ENCODE measurements around the gene SUV39H1. TPM values are rescaled to one million over a fixed set of nuclear protein-coding genes. Genes with fewer than 3 reads are reported as not detected.
A peak's percentile ranks its signal among the peaks of the same experiment; 100 is the strongest.
"Not testable (repeated sequence)": the region's sequence is repeated elsewhere in the genome, so short reads cannot be mapped to it uniquely, and the experiment has no call there.

SUV39H1 gene
- total and polyA plus RNA-seq, 2 experiments from 2014 or later, result 6.9 to 8.1 TPM

GRCh38 chrX:48664156-48664555 lies 32.4 kb upstream of the SUV39H1 start:
- no peaks in the 10 kb centered on the region for H3K4me1 ChIP-seq (ENCODE audit: low read depth)
- H3K27ac ChIP-seq, result no peak overlapping the region
- no peaks in the 10 kb centered on the region for H3K27me3 ChIP-seq
- no peak overlapping the region for H3K4me3 ChIP-seq
- H3K36me3 ChIP-seq, result no peaks in the 10 kb centered on the region
- DNase-seq (ENCODE audit: low read depth in 1 of 2, low spot score in 1 of 2), result no peak
- no peaks in the 10 kb centered on the region for H3K9me3 ChIP-seq (ENCODE audit: low read depth)
- no peak for TF ChIP-seq CTCF (IDR thresholded peaks at IDR 0.05; ENCODE audit: low read depth, low read length)

- no peak for TF ChIP-seq CTCF (IDR thresholded peaks at IDR 0.05; ENCODE audit: low read depth, low read length)
- DNase-seq (ENCODE audit: low read depth in 1 of 2, low spot score in 1 of 2), result peak in 1 of 2 donors; percentile 21
- no peaks in the 10 kb centered on the region for H3K27me3 ChIP-seq
- H3K4me1 ChIP-seq (ENCODE audit: low read depth), result no peaks in the 10 kb centered on the region
- H3K36me3 ChIP-seq, result no peaks in the 10 kb centered on the region
- no peak overlapping the region for H3K27ac ChIP-seq
- H3K9me3 ChIP-seq (ENCODE audit: low read depth), result no peaks in the 10 kb centered on the region
- no peak overlapping the region for H3K4me3 ChIP-seq
Measured at GRCh38 chrX:48665991-48666390, 30.5 kb upstream of the SUV39H1 start.

- Histone ChIP-seq H3K27me3 (no peaks in the 10 kb centered on the region), H3K9me3 (ENCODE audit: low read depth) (no peaks in the 10 kb centered on the region), H3K4me3 (no peak overlapping the region)
Measured at GRCh38 chrX:48666649-48667048, 29.9 kb upstream of the SUV39H1 start.

GRCh38 chrX:48667509-48667908 lies 29.0 kb upstream of the SUV39H1 start:
- Histone ChIP-seq H3K27ac (no peak overlapping the region), H3K4me1 (ENCODE audit: low read depth) (no peaks in the 10 kb centered on the region), H3K9me3 (ENCODE audit: low read depth) (no peaks in the 10 kb centered on the region), H3K4me3 (no peak overlapping the region), H3K27me3 (no peaks in the 10 kb centered on the region), H3K36me3 (no peaks in the 10 kb centered on the region)
- DNase-seq (ENCODE audit: low read depth in 1 of 2, low spot score in 1 of 2), result no peak
- no peak for TF ChIP-seq CTCF (IDR thresholded peaks at IDR 0.05; ENCODE audit: low read depth, low read length)

More at GRCh38 chrX:48666649-48667048, 29.9 kb upstream of the SUV39H1 start:
- Histone ChIP-seq H3K27ac (no peak overlapping the region), H3K36me3 (no peaks in the 10 kb centered on the region), H3K4me1 (ENCODE audit: low read depth) (no peaks in the 10 kb centered on the region)
- TF ChIP-seq CTCF (IDR thresholded peaks at IDR 0.05; ENCODE audit: low read depth, low read length), result no peak
- DNase-seq (ENCODE audit: low read depth in 1 of 2, low spot score in 1 of 2), result no peak

- not testable (repeated sequence) for DNase-seq (ENCODE audit: low read depth in 1 of 2, low spot score in 1 of 2); H3K9me3 ChIP-seq (ENCODE audit: low read depth); H3K27ac ChIP-seq; H3K36me3 ChIP-seq; H3K4me3 ChIP-seq; H3K4me1 ChIP-seq (ENCODE audit: low read depth); H3K27me3 ChIP-seq
Measured at GRCh38 chrX:48668187-48668586, 28.3 kb upstream of the SUV39H1 start.

- no peak for TF ChIP-seq CTCF (IDR thresholded peaks at IDR 0.05; ENCODE audit: low read depth, low read length)
- H3K4me3 ChIP-seq, result peak overlapping the region; percentile 83
- H3K27me3 ChIP-seq, result no peaks in the 10 kb centered on the region
- no peaks in the 10 kb centered on the region for H3K36me3 ChIP-seq
- H3K4me1 ChIP-seq (ENCODE audit: low read depth), result no peaks in the 10 kb centered on the region
- peak overlapping the region; percentile 88 for H3K27ac ChIP-seq
- peak; percentile 90 to 92 for DNase-seq (ENCODE audit: low read depth in 1 of 2, low spot score in 1 of 2)
- no peaks in the 10 kb centered on the region for H3K9me3 ChIP-seq (ENCODE audit: low read depth)
Measured at GRCh38 chrX:48676106-48676892, 20.2 kb upstream of the SUV39H1 start.
